HFFc6 (cell line): Measurements from ENCODE around the gene SNED1. TPM values are rescaled to one million over a fixed set of nuclear protein-coding genes. Genes with fewer than 3 reads are reported as not detected.

Experiments used
- DNase-seq: peaks from one replicate; pipeline ENCODE4 v3.0.0-alpha.2; 2018
- H3K27ac Mint-ChIP-seq: 2 replicates; pipeline ENCODE4 v1.8.0; 2020; ENCODE audit warnings: mild to moderate bottlenecking, mixed read lengths
- H3K27me3 Mint-ChIP-seq: 2 replicates; pipeline ENCODE4 v1.8.0; 2021; ENCODE audit warnings: mild to moderate bottlenecking, moderate library complexity, mixed read lengths; ENCODE audit not compliant: insufficient read depth
- H3K36me3 Mint-ChIP-seq: 2 replicates; pipeline ENCODE4 v1.8.0; 2021; ENCODE audit warnings: low read depth, mixed read lengths
- H3K4me1 Mint-ChIP-seq: 2 replicates; pipeline ENCODE4 v1.8.0; 2020; ENCODE audit warnings: low read depth, mixed read lengths
- H3K4me3 Mint-ChIP-seq: 2 replicates; pipeline ENCODE4 v1.8.0; 2020; ENCODE audit warnings: mild to moderate bottlenecking, moderate library complexity, mixed read lengths
- H3K9me3 Mint-ChIP-seq: 2 replicates; pipeline ENCODE4 v1.8.0; 2020; ENCODE audit warnings: mild to moderate bottlenecking, mixed read lengths
- total RNA-seq, 6 experiments: library from RNA; stranded (reverse); fragmentation: NEBNext Ultra II Directional; extraction: Animal tissue kit (Norgen Biotek cat#: 25700); gene quantifications; 2 replicates in 1 of 6; 3 replicates in 5 of 6; pipeline ENCODE4 v1.2.3, GENCODE V29; 2021
- TF ChIP-seq, protein P1 (sequence below): fragments of 200-600 bp; sonication (generic); IDR thresholded peaks from 2 replicates; pipeline ENCODE4 v1.5.0; 2021; ENCODE audit warnings: antibody characterized with exemption, mild to moderate bottlenecking

Gene SNED1
- total RNA-seq, 6 experiments from 2014 or later: 1.2 to 2.1 (median 1.6) TPM

DNA sequence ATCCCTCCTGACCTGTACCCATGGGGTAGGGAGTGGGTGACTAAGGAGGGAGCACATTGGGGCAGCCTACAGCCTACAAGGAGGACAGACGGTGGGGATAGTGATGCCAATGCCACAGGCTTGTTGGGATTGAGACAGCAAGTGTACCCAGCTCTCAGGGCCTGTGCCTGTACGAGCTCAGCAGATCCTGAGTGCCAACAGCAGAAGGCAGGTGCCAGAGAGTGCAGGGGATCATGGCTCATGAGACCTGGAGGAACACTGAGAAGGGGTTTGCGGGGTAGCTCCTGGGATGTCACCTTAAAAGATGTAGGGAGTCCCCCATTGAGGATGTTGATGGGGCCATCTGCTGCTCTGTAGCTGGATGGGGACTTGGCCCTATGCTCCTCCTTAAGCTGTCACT is 10.3 kb upstream of the SNED1 start:
- H3K27ac Mint-ChIP-seq: no peak overlapping the region
- TF ChIP-seq, protein P1, sequence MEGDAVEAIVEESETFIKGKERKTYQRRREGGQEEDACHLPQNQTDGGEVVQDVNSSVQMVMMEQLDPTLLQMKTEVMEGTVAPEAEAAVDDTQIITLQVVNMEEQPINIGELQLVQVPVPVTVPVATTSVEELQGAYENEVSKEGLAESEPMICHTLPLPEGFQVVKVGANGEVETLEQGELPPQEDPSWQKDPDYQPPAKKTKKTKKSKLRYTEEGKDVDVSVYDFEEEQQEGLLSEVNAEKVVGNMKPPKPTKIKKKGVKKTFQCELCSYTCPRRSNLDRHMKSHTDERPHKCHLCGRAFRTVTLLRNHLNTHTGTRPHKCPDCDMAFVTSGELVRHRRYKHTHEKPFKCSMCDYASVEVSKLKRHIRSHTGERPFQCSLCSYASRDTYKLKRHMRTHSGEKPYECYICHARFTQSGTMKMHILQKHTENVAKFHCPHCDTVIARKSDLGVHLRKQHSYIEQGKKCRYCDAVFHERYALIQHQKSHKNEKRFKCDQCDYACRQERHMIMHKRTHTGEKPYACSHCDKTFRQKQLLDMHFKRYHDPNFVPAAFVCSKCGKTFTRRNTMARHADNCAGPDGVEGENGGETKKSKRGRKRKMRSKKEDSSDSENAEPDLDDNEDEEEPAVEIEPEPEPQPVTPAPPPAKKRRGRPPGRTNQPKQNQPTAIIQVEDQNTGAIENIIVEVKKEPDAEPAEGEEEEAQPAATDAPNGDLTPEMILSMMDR: no peak
- H3K27me3 Mint-ChIP-seq: peaks cover 2% of the 10 kb centered on the region; the same call in 1 of the 2 replicates
- DNase-seq: no peak
- H3K4me3 Mint-ChIP-seq: no peak overlapping the region
- peaks cover 20% of the 10 kb centered on the region for H3K4me1 Mint-ChIP-seq
- no peaks in the 10 kb centered on the region for H3K36me3 Mint-ChIP-seq
- H3K9me3 Mint-ChIP-seq: no peaks in the 10 kb centered on the region

DNA sequence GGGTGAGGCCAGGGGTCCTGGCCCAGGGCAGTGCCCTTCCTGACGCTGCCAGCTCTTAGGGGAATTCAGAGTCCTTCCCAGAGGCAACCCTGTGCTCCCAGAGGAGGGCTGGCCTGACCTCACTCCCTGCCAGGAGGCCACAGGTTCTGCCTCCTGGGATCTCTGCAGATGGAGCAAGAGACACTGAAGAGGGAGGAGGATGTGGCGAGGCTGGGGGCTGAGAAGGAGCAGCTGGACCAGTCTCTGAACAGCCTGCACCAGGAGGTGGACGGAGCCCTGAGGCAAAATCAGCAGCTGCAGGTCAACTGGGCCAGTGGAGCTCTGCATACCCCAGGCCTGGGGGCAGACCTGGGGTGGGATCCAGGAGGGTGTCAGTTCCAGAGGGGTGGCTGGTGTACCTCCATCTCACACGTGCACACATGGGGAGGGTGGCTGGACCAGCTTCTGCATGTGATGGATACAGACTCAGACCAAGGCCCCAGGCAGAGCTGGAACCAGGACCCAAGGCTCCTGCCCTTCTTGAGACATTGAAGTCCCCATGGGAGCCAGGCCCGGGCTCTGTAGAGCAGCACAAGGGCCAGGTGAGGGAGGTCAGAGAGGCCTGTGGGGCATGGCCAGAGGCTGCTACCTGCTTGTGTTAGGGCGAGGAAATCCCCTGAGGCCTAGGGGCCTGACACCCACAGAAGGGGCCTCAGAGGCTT is 9.7 kb upstream of the SNED1 start:
- Mint-ChIP-seq H3K36me3 (no peaks in the 10 kb centered on the region), H3K9me3 (no peaks in the 10 kb centered on the region), H3K4me1 (peaks cover 20% of the 10 kb centered on the region), H3K27me3 (peaks cover 2% of the 10 kb centered on the region; the same call in 1 of the 2 replicates), H3K27ac (no peak overlapping the region), H3K4me3 (no peak overlapping the region)
- no peak for DNase-seq
- TF ChIP-seq, protein P1: no peak

DNA sequence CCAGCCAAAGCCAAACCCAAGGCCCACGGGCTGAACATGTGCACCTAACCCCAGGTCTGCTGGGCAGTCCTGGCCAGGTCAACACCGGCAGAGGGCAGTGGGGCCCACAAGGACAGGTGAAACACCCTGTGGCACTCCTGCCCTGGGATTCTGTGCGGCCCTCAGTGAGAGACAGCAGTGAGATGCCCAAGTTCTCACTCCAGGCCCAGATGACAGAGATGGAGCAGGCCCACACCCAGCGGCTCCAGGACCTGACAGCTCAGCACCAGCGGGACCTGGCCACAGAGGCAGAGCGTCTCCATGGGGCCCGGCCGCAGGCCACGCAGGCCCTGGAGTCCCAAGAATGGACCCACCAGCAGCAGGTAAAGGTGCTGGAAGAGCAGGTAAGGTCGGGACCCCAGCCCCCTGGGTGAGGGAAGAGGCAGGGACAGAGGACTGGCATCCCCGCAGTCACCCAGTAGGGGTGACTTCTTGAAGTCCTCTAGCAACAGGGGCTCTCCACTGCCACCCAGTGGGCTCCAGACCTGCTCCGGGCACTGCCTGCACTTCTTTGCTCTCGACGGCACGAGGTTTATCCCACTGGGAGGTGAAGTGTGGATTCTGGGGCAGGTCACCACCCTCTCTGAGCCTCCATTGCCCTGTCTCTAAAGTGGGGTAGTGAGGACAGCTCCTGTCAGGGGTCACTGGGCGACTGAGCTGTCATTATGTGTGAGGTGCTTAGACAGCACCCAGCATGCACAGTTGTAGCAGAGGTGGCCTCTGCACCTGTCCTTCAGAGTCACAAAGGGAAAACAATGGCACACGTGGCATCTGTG is 8.8 kb upstream of the SNED1 start:
- no peaks in the 10 kb centered on the region for H3K9me3 Mint-ChIP-seq
- no peak overlapping the region for H3K27ac Mint-ChIP-seq
- no peaks in the 10 kb centered on the region for H3K36me3 Mint-ChIP-seq
- no peak for DNase-seq
- no peak overlapping the region for H3K4me3 Mint-ChIP-seq
- H3K4me1 Mint-ChIP-seq: peaks cover 20% of the 10 kb centered on the region
- H3K27me3 Mint-ChIP-seq: peaks cover 2% of the 10 kb centered on the region; the same call in 1 of the 2 replicates
- TF ChIP-seq, protein P1: peak; percentile 78

DNA sequence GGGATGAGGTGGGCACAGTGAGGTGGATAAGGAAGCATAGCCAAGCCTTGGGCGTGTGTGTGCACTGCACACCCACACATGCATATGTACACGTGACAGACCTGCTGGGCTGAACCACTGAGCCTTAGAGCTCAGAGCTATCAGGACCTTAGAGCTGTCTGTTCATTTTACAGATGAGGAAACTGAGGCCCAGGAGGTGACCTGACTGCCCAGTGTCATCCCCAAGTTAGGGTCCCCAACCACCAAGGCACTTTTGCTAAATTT is 8.2 kb upstream of the SNED1 start:
- H3K36me3 Mint-ChIP-seq: no peaks in the 10 kb centered on the region
- H3K4me3 Mint-ChIP-seq: no peak overlapping the region
- DNase-seq: no peak
- H3K27me3 Mint-ChIP-seq: peaks cover 2% of the 10 kb centered on the region; the same call in 1 of the 2 replicates
- TF ChIP-seq, protein P1: no peak
- no peak overlapping the region for H3K27ac Mint-ChIP-seq
- peaks cover 20% of the 10 kb centered on the region for H3K4me1 Mint-ChIP-seq
- no peaks in the 10 kb centered on the region for H3K9me3 Mint-ChIP-seq

DNA sequence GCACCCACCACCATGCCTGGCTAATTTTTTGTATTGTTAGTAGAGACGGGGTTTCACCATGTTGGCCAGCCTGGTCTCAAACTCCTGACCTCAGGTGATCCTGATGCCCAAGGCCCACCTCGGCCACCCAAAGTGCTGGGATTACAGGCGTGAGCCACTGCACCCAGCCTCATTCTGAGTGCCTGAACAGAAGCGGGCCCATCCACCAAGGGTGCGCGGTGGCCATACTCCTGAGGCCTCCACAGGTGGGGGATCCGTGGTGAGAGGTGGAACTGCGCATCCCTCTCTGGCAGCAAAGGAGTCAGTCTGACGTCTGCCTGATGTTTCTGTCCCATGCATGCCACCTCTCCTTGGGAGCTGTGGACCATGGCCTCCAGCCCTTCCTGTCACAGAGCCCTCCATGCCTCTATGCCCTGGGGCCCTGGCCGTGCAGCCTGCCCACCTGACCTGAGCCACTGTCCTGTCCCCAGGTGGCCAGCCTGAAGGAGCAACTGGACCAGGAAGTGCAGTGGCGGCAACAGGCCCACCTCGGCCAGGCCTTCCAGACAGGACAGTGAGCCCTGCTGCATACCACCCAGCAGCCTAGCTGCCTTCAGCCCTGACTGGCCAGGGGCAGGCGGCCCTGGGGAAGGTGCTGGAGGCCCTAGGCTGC is 7.6 kb upstream of the SNED1 start:
- H3K4me3 Mint-ChIP-seq: no peak overlapping the region
- no peak overlapping the region for H3K27ac Mint-ChIP-seq
- H3K9me3 Mint-ChIP-seq: no peaks in the 10 kb centered on the region
- H3K36me3 Mint-ChIP-seq: no peaks in the 10 kb centered on the region
- peaks cover 2% of the 10 kb centered on the region; the same call in 1 of the 2 replicates for H3K27me3 Mint-ChIP-seq
- DNase-seq: no peak
- H3K4me1 Mint-ChIP-seq: peaks cover 20% of the 10 kb centered on the region
- TF ChIP-seq, protein P1: no peak
